SJSA1 (cell line): ENCODE measurements around the gene GDPD5. TPM values are rescaled to one million over a fixed set of nuclear protein-coding genes. Genes with fewer than 3 reads are reported as not detected.

Source experiments
- DNase-seq, 2 experiments: peaks; one replicate each; pipeline ENCODE4 v3.0.0-alpha.2; 2015 to 2020; ENCODE audit warnings: low spot score in 2 of 2, low read depth in 1 of 2
- H3K27ac ChIP-seq: fragments of 250-450 bp; sonication (Bioruptor Pico); 2 replicates; pipeline ENCODE4 v1.5.1; 2020; ENCODE audit warnings: mild to moderate bottlenecking, moderate library complexity
- H3K27me3 ChIP-seq: fragments of 250-450 bp; sonication (Bioruptor Pico); replicated peaks from 2 replicates; pipeline ENCODE4 v1.5.1; 2020; ENCODE audit warnings: mild to moderate bottlenecking, moderate library complexity
- H3K36me3 ChIP-seq: fragments of 250-450 bp; sonication (Bioruptor Pico); 2 replicates; pipeline ENCODE4 v1.5.1; 2020; ENCODE audit warnings: mild to moderate bottlenecking
- H3K4me1 ChIP-seq: fragments of 250-450 bp; sonication (Bioruptor Pico); replicated peaks from 2 replicates; pipeline ENCODE4 v1.6.1; 2021; ENCODE audit warnings: mild to moderate bottlenecking
- H3K4me3 ChIP-seq: fragments of 250-450 bp; sonication (Bioruptor Pico); 2 replicates; pipeline ENCODE4 v1.5.1; 2020; ENCODE audit warnings: mild to moderate bottlenecking
- H3K9me3 ChIP-seq: fragments of 250-450 bp; sonication (Bioruptor Pico); replicated peaks from 2 replicates; pipeline ENCODE4 v1.5.1; 2020; ENCODE audit warnings: mild to moderate bottlenecking
- total RNA-seq: library from RNA; depleted of rRNA; stranded (reverse); fragments of >200 nt; shearing (Covaris generic); gene quantifications from 2 replicates; pipeline ENCODE4 v1.2.3, GENCODE V29; 2014

The GDPD5 gene
- total RNA-seq, 1 experiment from 2014 or later, result 2.5 TPM

DNA sequence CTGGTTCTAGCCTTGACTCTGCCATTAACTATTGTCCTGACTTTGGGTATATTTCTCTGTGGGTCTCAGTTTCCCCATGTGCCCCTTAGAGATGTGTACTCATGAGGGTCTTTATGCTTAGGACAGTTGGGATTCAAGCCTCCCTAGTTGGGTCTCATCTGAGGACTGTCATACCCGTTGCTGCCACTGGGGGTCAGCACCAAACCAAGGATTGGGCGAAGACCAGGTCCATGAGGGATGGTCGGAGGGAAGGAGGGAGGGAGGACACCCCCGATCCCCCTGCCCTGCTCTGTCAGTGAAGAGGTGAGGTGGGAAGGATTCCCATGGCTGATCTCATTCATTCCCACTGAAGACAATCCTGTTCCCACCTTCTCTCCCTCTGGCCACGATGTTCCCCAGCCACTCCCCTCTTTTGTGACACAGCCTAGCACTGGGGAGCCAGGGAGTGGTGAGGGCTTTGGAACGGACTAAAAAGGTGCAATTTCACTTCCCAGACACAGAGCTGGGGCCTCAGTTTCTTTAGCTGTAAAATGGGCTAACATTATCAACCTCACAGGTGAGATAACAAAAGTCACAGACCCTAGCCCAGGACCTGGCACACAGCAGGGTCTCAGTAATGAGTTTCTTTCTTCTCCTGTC, 80.3 kb downstream of the GDPD5 start:
- H3K27me3 ChIP-seq, result no peaks in the 10 kb centered on the region
- no peaks in the 10 kb centered on the region for H3K9me3 ChIP-seq
- H3K4me3 ChIP-seq, result no peak overlapping the region
- H3K27ac ChIP-seq, result no peak overlapping the region
- no peaks in the 10 kb centered on the region for H3K36me3 ChIP-seq
- no peaks in the 10 kb centered on the region for H3K4me1 ChIP-seq
- DNase-seq, result peak; percentile 28 to 49

DNA sequence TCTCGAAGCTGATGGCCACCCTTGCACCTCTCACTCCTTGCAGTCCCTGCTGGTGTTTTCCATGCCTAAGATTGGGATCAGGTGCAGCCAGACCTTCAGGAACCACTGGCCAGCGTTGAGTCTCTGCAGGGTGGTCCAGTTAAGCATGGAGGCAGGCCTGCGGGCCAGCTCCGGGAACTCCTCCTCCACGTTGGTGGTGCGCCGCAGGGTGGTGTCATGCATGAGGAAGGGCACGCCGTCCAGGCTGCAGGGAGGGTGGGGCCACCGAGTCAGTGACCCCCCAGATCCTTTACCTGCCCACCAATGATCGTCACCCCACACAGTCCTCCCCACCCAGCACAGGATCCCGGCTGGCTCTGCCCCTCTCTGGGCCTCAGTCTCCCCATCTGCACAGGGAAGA, 82.7 kb downstream of the GDPD5 start:
- Histone ChIP-seq H3K27me3 (no peaks in the 10 kb centered on the region), H3K4me1 (no peaks in the 10 kb centered on the region), H3K36me3 (no peaks in the 10 kb centered on the region), H3K27ac (no peak overlapping the region), H3K9me3 (no peaks in the 10 kb centered on the region), H3K4me3 (no peak overlapping the region)
- no peak for DNase-seq

DNA sequence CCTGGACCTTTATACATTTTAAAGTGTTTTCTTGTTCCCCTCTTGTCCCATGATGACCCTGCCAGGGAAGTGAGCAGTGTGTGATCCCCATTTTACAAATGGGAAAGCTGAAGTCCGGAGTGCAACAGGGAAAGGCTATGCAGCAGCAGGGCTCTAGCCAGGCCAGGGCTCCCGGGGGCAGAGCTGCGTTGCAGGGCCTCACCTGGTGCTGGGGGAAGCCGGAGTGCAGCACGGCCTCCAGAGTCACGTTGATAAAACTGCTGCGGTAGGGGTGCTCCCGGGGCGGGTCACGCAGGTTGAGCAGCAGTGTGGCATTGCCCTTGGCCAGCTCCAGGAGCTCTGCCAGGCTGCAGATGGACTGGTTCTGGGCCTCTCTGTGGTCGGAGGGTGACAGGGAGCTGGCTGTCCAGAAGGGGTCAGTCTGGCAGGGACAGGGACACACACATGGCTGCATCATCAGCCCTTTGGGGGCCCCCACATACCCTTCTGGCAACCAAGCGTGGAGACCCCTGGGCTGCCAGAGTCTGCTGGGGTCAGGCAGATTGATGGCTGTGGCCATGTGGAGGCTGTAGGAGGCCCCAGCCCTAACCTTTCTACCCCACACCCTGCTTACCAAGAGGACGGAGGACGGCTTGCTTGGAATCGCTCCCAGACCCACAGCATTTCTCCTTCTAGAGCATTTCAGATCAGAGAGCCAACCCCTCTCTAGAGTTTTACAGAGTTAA, 83.4 kb downstream of the GDPD5 start:
- DNase-seq, result no peak
- Histone ChIP-seq H3K9me3 (no peaks in the 10 kb centered on the region), H3K27ac (no peak overlapping the region), H3K27me3 (no peaks in the 10 kb centered on the region), H3K4me1 (no peaks in the 10 kb centered on the region), H3K36me3 (no peaks in the 10 kb centered on the region), H3K4me3 (no peak overlapping the region)

DNA sequence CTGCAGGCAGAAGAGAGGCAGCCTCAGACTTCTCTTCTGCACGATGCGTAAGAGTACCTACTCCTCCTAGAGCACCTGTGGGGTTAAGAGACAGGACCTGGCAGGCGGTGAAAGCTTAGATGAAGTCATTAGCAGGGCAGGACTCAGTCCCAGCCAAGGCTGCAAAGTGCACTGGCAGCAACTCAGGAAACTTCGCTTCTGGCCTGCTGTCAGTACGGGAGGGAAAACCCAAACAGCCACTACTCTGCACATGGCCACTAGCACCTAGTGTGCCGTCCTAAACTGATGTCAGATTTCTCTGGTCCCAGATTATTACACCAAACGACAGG, 84.0 kb downstream of the GDPD5 start:
- no peaks in the 10 kb centered on the region for H3K4me1 ChIP-seq
- no peaks in the 10 kb centered on the region for H3K9me3 ChIP-seq
- no peaks in the 10 kb centered on the region for H3K36me3 ChIP-seq
- DNase-seq, result no peak
- H3K27ac ChIP-seq, result no peak overlapping the region
- H3K27me3 ChIP-seq, result no peaks in the 10 kb centered on the region
- H3K4me3 ChIP-seq, result no peak overlapping the region

DNA sequence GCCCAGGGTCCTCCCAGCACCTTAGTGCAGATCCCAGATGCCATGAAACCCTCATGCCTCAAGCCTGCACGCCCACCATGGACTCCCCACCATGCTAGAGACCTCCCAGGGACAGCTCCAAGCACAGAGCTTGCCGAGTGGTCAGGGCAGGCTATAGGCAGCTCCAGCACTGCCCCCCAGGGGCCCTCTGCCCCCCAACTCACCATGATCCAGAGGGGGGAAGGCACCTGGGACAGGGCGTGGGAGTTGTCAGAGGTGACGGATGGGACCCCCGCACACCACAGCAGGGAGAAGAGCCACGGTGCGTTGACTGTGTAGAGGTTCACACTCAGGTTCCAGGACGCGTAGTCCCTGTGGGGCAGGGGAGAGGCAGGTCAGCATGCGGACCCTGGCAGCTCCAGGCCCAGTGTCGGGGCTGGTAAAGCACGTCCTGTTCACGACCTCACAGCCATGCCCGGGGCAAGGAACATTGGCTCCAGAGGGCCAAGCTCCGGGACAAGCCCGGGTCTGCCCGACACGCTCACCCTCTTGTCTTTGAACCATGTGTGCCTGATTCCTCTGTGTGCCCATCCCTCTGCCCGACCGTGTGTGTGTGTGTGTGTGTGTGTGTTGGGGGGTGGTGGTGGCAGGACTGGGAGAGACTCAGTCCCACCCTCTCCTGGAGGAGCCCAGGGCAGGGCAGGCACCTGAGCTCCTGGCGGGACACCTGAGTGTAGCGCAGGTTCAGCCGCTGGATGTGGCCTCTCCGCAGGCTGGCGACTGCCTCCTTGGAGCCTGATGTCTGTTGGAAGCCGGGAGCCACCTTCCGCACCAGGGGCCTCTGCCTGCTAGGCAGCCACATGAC, 84.6 kb downstream of the GDPD5 start:
- no peaks in the 10 kb centered on the region for H3K36me3 ChIP-seq
- no peaks in the 10 kb centered on the region for H3K9me3 ChIP-seq

DNA sequence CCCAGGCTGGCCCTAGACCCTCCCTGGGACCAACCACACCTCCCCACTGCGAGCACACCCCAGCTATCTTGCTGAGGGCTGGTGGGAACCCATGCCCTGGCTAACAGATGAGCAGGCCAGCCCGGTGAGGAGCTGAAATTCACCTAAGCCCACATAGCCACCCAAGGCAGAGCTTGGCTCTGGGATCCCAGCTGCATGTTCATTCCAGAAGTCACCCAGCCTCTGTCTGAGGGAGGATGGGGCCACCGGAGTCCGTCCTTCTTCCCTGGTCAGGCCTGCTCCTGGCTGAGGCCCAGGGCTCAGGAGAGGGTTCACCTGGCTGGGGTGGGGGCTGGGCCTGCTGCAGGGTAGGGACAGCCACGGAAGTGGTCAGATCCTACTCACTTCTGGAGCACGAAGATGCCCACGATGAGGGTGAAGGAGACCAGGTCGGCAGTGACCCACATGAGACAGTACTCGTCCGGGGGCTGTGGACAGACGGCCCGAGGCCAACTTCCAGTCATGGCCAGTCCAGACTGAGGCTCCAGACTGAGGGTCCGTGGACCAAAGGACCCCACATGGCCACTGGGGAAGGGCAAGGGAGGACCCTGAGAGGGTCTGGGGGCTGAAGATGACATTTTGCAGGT, 86.1 kb downstream of the GDPD5 start:
- no peaks in the 10 kb centered on the region for H3K36me3 ChIP-seq

More for the DNA sequence above, 84.6 kb downstream of the GDPD5 start:
- no peak overlapping the region for H3K27ac ChIP-seq
- H3K4me1 ChIP-seq, result no peaks in the 10 kb centered on the region
- no peak overlapping the region for H3K4me3 ChIP-seq
- no peak for DNase-seq
- H3K27me3 ChIP-seq, result no peaks in the 10 kb centered on the region

DNA sequence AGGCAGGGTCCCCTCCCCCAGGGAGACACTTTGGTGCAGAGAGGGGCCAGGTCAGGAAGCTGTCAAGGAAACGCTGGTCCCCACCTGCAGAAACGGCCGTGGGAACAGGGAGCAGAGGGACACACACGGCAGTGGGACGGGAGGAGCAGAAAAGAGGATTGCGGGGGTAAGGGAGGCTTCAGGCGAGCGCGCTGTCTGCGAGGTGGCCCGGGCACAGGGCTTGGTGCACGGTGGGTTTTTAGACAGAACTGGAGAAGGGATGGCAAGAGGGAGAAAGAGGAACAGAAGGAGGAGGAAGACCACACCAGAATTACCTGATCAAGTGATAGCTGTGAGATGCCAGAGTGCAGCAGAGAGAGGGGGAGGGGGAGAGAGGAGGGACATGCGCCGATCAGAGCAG, 86.7 kb downstream of the GDPD5 start:
- H3K4me1 ChIP-seq, result no peaks in the 10 kb centered on the region
- H3K9me3 ChIP-seq, result no peaks in the 10 kb centered on the region

More for the DNA sequence above, 86.1 kb downstream of the GDPD5 start:
- no peaks in the 10 kb centered on the region for H3K9me3 ChIP-seq
- no peaks in the 10 kb centered on the region for H3K4me1 ChIP-seq
- H3K27ac ChIP-seq, result no peak overlapping the region
- no peak overlapping the region for H3K4me3 ChIP-seq
- no peak for DNase-seq
- H3K27me3 ChIP-seq, result no peaks in the 10 kb centered on the region

DNA sequence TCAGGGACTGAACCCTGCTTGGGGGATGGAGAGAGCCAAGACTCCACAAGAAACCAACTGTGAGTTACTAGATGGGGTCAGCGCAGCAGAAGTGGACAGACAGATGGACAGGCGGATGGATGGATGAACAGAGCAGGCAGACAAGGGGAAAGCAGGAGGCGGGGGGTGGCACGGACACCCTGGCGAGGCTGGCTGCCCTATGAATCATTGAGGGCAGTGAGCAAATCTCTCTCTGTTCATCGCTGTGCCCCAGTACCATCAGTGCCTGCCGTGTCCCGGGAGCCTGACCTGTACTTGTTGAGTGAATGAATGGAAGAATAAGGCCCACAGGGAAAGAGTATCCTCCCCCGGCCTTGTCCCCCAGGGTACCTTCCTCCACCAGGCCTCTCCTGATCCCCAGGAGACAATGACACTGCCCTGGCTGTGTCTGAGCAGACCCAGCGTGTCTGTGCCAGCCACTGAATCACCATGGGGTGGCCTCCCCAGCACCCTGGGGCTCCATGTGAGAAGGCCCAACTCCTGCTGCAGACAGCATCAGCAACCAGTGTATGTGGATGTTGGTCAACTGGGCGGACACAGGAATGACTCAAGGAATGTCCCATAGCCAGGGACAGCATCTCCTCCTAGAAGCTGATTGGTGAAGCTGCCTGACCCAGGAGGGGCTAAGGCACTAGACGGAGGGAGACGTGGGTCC, 87.6 kb downstream of the GDPD5 start:
- H3K27me3 ChIP-seq, result no peaks in the 10 kb centered on the region
- H3K4me1 ChIP-seq, result no peaks in the 10 kb centered on the region
- H3K27ac ChIP-seq, result no peak overlapping the region
- no peak overlapping the region for H3K4me3 ChIP-seq
- no peaks in the 10 kb centered on the region for H3K36me3 ChIP-seq
- H3K9me3 ChIP-seq, result no peaks in the 10 kb centered on the region
- DNase-seq, result no peak

More for the DNA sequence above, 86.7 kb downstream of the GDPD5 start:
- no peak overlapping the region for H3K4me3 ChIP-seq
- DNase-seq, result no peak
- H3K36me3 ChIP-seq, result no peaks in the 10 kb centered on the region
- H3K27ac ChIP-seq, result no peak overlapping the region
- H3K27me3 ChIP-seq, result no peaks in the 10 kb centered on the region

DNA sequence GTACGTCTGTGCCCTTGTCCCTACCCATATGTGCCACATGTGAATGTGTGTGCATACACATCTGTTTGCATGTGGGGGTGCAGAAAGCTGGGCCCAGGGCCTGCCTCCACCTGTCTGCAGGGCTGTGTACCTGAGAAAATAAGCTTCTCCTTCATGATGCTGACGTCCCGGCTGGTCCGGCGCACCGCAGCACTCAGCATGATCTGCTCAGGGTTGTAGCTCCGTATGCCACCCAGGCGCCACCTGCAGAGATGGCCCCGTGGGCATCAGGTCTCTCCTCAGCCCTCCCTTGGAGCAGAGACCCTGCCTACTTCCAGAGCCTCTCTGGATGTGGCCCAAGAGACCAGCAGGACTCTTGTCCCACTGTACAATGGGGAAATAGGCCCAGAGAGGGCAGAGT, 88.9 kb downstream of the GDPD5 start:
- Histone ChIP-seq H3K27me3 (no peaks in the 10 kb centered on the region), H3K9me3 (no peaks in the 10 kb centered on the region), H3K4me1 (no peaks in the 10 kb centered on the region), H3K27ac (no peak overlapping the region), H3K4me3 (no peak overlapping the region), H3K36me3 (no peaks in the 10 kb centered on the region)
- no peak for DNase-seq

DNA sequence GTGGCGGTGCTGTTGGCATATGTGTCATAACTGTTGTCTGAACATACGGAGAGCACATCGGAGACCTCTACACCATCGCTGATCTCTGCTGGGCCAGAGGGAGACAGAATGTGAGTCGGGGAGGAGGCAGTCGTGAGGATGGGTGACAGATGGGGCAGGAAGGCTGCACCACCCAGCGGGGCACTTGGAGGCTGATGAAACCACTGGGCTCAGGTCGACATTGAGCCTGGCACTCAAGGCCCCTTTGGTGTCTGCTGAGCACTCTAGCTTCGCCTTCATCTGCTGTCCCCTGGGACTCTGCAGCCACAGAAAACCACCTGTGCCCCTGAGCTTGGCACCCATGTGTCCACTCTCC, 90.2 kb downstream of the GDPD5 start:
- peaks cover 2% of the 10 kb centered on the region for H3K4me1 ChIP-seq
- no peak for DNase-seq
- no peak overlapping the region for H3K27ac ChIP-seq
- no peaks in the 10 kb centered on the region for H3K36me3 ChIP-seq
- H3K4me3 ChIP-seq, result no peak overlapping the region
- no peaks in the 10 kb centered on the region for H3K9me3 ChIP-seq
- peaks cover 2% of the 10 kb centered on the region for H3K27me3 ChIP-seq

DNA sequence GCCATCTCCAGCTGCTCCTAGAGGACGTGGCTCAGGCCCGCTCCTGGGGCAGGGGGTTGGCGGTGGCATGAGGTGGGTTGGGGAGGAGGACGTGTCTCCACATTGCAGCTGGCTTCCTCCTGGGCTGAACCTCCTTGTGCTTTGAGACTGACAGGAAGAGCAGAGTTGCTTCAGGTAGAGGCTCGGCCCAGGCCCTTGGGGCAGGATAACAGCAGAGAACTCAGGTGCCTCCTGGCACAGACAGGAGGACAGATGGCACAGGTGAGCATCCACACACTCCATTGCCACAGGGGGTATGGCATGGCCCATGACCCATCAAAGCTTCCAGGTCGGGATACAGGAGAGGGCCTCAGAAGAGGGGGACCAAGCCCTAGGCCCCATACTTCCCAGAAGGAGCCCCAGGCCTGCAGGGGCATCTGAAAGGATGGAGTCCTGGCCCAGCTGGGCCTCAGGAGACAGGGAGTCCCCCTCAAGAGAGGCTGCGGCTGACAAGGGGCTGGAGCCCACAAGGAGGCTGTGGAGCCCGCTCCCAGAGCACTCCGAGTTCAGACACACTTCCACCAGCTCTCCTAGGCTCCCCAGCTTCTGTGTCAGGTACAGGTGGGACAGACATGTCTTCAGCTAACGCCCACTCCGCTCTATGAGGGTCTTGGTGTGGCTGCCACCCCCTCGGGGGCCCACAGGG, 90.7 kb downstream of the GDPD5 start:
- Histone ChIP-seq H3K27ac (no peak overlapping the region), H3K27me3 (peaks cover 4% of the 10 kb centered on the region)
- no peak for DNase-seq

DNA sequence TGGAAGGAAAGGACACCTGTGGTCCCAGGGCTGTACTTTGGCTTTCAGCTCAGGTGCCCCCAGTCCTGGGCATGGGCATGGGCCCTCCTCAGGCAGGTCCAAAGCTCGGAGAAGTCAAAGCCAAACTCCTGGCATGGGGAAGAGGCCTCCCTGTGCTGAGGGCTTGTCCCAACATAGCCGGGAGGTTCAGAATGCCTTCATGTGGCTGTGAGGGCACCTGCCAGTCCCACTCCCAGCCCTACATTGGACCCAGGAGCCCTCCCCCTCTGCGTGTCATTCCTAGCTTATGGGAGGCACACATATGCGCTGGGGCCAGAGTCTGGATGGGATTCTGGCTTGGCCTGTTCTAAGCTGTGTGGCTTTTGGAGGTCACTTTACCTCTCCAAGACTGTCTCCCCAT, 91.7 kb downstream of the GDPD5 start:
- no peak for DNase-seq
- peaks cover 4% of the 10 kb centered on the region for H3K27me3 ChIP-seq

More for the DNA sequence above, 90.7 kb downstream of the GDPD5 start:
- Histone ChIP-seq H3K36me3 (no peaks in the 10 kb centered on the region), H3K4me3 (no peak overlapping the region), H3K9me3 (no peaks in the 10 kb centered on the region), H3K4me1 (peaks cover 7% of the 10 kb centered on the region)

DNA sequence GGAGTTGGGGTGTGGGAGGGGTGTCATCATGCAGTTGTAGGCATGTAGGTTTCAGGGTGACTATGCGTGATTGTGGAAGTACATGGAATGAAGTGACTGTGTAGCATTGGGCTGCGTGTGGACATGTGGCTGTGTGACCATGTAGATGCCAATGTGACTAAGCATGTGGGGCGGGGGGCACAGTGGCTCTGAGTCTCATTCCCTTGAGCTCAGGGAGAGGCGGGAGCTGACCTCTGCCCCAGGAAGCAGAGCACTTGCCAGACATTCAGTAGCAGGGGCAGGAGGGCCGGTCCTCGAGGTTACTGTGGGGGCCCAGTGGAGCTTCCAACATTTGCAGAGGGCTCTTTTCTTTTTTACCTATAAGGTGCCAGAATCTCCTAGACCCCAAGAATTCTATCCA, 92.3 kb downstream of the GDPD5 start:
- Histone ChIP-seq H3K4me1 (peaks cover 13% of the 10 kb centered on the region), H3K27me3 (peaks cover 4% of the 10 kb centered on the region), H3K36me3 (no peaks in the 10 kb centered on the region), H3K4me3 (no peak overlapping the region), H3K9me3 (peaks cover 5% of the 10 kb centered on the region), H3K27ac (no peak overlapping the region)
- DNase-seq, result no peak

More for the DNA sequence above, 91.7 kb downstream of the GDPD5 start:
- no peak overlapping the region for H3K27ac ChIP-seq
- no peaks in the 10 kb centered on the region for H3K36me3 ChIP-seq
- H3K9me3 ChIP-seq, result peaks cover 5% of the 10 kb centered on the region
- peaks cover 13% of the 10 kb centered on the region for H3K4me1 ChIP-seq
- no peak overlapping the region for H3K4me3 ChIP-seq
